Panc1 (cell line): ENCODE results near the gene ADAMTS13. TPM values are rescaled to one million over a fixed set of nuclear protein-coding genes. Genes with fewer than 3 reads are reported as not detected.

Experiments
- ATAC-seq: fragments of 200-7000 bp; cut with Tn5 transposase; 2 replicates; pipeline ENCODE4 v1.9.1; 2020; ENCODE audit warnings: mild to moderate bottlenecking, moderate library complexity
- BruUV-seq: library from RNA; stranded (reverse); fragments of 400-500 nt; replicated peaks from 2 replicates; lab custom pipeline; 2021; lab: Mats Ljungman, UMichigan
- CTCF ChIA-PET: fragments of 300-600 bp; sonication (Branson Sonifier 250); formaldehyde crosslinking; loops from one replicate; lab custom pipeline; 2022; ENCODE audit warnings: antibody characterized with exemption; lab: Charles Lee
- POLR2A ChIA-PET: fragments of 300-600 bp; sonication (Branson Sonifier 250); formaldehyde crosslinking; loops from one replicate; lab custom pipeline; 2022; ENCODE audit warnings: antibody characterized with exemption; lab: Charles Lee
- DNase-seq: peaks from one replicate; pipeline ENCODE4 v3.0.0-alpha.2; 2010; ENCODE audit warnings: low read depth, low spot score
- H3K27ac ChIP-seq: 2 replicates; pipeline ENCODE4 v1.5.1; 2011; ENCODE audit warnings: mild to moderate bottlenecking, low read length, inconsistent platforms
- H3K27me3 ChIP-seq: fragments of 200-500 bp; sonication (Bioruptor generic); 2 replicates; pipeline ENCODE4 v1.6.0; 2014; ENCODE audit warnings: low read length, inconsistent platforms; ENCODE audit not compliant: control insufficient read depth, insufficient read depth
- H3K36me3 ChIP-seq: fragments of 200-500 bp; sonication (Bioruptor generic); 2 replicates; pipeline ENCODE4 v1.5.1; 2014; ENCODE audit warnings: inconsistent platforms, mild to moderate bottlenecking, low read length, moderate library complexity; ENCODE audit not compliant: control insufficient read depth, insufficient read depth
- H3K4me1 ChIP-seq: 2 replicates; pipeline ENCODE4 v1.5.1; 2011; ENCODE audit warnings: inconsistent platforms, mild to moderate bottlenecking, low read length, moderate library complexity; ENCODE audit not compliant: control insufficient read depth, insufficient read depth
- H3K4me3 ChIP-seq, 2 experiments: 2 replicates each; pipeline ENCODE4 v1.5.1; 2011 to 2012; ENCODE audit warnings: low read depth in 2 of 2, low read length in 2 of 2, mild to moderate bottlenecking in 2 of 2, inconsistent platforms in 1 of 2, moderate library complexity in 1 of 2
- H3K9me3 ChIP-seq: fragments of 200-500 bp; sonication (Bioruptor generic); 2 replicates; pipeline ENCODE4 v1.5.1; 2014; ENCODE audit warnings: low read depth, mild to moderate bottlenecking, inconsistent platforms, low read length, moderate library complexity; ENCODE audit not compliant: control insufficient read depth, insufficient read depth
- POLR2AphosphoS5 ChIP-seq: IDR thresholded peaks from 2 replicates; pipeline ENCODE4 v1.6.1; 2012; ENCODE audit warnings: mild to moderate bottlenecking, low read depth, low read length, moderate library complexity
- SIN3A ChIP-seq: IDR thresholded peaks from 2 replicates; pipeline ENCODE4 v1.6.1; 2012; ENCODE audit warnings: low read depth, mild to moderate bottlenecking, low read length, moderate library complexity, borderline replicate concordance; ENCODE audit not compliant: insufficient read depth
- TCF7L2 ChIP-seq: IDR thresholded peaks from 2 replicates; pipeline ENCODE4 v1.6.1; 2011; ENCODE audit warnings: mild to moderate bottlenecking, low read depth, low read length, inconsistent platforms
- in situ Hi-C: cut with HindIII; loops from 2 replicates; pipeline ENCODE4 v1.10.0; 2016; ENCODE audit warnings: low sequenced_read_pairs, low pct_unique_long_range_greater_than_20kb
- intact Hi-C: fragments of 100-400 bp; cut with micrococcal nuclease; formaldehyde crosslinking; loops from one replicate; pipeline ENCODE4 v1.10.0; 2022; ENCODE audit not compliant: unreplicated experiment
- total RNA-seq: library from RNA; stranded (reverse); gene quantifications from one replicate; pipeline ENCODE4 v1.2.1, GENCODE V29; 2021; ENCODE audit not compliant: unreplicated experiment
- TF ChIP-seq, protein P1 (sequence below), 2 experiments: IDR thresholded peaks; 2 replicates each; pipeline ENCODE4 v1.6.1; 2011 to 2012; ENCODE audit warnings: low read depth in 2 of 2, control low read depth in 1 of 2, low read length in 1 of 2, mild to moderate bottlenecking in 1 of 2, moderate library complexity in 1 of 2; ENCODE audit not compliant: insufficient read depth in 1 of 2
- TF ChIP-seq, protein P2 (sequence below): fragments of 450-650 bp; IDR thresholded peaks from 2 replicates; pipeline ENCODE4 v1.5.1; 2017; ENCODE audit warnings: mild to moderate bottlenecking

Gene ADAMTS13
- total RNA-seq, 1 experiment from 2014 or later: 3.4 TPM

GRCh38 chr9:133427658-133428348 is 5.6 kb downstream of the ADAMTS13 start:
- H3K4me3 ChIP-seq: peak overlapping the region; percentile 28 to 30; a peak in 2 of 4 replicates
- ATAC-seq (no peak), DNase-seq (no peak)
- H3K27ac ChIP-seq: no peak overlapping the region
- POLR2A ChIA-PET: no interaction called here
- no peaks in the 10 kb centered on the region for H3K27me3 ChIP-seq
- no peaks in the 10 kb centered on the region for H3K36me3 ChIP-seq
- H3K9me3 ChIP-seq: no peaks in the 10 kb centered on the region
- H3K4me1 ChIP-seq: peaks cover 6% of the 10 kb centered on the region; the same call in 1 of the 2 replicates
- intact Hi-C loops: no loop called here
- TF ChIP-seq, protein P1, sequence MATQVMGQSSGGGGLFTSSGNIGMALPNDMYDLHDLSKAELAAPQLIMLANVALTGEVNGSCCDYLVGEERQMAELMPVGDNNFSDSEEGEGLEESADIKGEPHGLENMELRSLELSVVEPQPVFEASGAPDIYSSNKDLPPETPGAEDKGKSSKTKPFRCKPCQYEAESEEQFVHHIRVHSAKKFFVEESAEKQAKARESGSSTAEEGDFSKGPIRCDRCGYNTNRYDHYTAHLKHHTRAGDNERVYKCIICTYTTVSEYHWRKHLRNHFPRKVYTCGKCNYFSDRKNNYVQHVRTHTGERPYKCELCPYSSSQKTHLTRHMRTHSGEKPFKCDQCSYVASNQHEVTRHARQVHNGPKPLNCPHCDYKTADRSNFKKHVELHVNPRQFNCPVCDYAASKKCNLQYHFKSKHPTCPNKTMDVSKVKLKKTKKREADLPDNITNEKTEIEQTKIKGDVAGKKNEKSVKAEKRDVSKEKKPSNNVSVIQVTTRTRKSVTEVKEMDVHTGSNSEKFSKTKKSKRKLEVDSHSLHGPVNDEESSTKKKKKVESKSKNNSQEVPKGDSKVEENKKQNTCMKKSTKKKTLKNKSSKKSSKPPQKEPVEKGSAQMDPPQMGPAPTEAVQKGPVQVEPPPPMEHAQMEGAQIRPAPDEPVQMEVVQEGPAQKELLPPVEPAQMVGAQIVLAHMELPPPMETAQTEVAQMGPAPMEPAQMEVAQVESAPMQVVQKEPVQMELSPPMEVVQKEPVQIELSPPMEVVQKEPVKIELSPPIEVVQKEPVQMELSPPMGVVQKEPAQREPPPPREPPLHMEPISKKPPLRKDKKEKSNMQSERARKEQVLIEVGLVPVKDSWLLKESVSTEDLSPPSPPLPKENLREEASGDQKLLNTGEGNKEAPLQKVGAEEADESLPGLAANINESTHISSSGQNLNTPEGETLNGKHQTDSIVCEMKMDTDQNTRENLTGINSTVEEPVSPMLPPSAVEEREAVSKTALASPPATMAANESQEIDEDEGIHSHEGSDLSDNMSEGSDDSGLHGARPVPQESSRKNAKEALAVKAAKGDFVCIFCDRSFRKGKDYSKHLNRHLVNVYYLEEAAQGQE (IDR thresholded peaks at IDR 0.05; ENCODE audit: insufficient read depth in 1 of 2, low read depth in 2 of 2, low read length in 1 of 2): no peak
- TF ChIP-seq POLR2AphosphoS5: no peak
- no peak for TF ChIP-seq SIN3A
- TF ChIP-seq, protein P2, sequence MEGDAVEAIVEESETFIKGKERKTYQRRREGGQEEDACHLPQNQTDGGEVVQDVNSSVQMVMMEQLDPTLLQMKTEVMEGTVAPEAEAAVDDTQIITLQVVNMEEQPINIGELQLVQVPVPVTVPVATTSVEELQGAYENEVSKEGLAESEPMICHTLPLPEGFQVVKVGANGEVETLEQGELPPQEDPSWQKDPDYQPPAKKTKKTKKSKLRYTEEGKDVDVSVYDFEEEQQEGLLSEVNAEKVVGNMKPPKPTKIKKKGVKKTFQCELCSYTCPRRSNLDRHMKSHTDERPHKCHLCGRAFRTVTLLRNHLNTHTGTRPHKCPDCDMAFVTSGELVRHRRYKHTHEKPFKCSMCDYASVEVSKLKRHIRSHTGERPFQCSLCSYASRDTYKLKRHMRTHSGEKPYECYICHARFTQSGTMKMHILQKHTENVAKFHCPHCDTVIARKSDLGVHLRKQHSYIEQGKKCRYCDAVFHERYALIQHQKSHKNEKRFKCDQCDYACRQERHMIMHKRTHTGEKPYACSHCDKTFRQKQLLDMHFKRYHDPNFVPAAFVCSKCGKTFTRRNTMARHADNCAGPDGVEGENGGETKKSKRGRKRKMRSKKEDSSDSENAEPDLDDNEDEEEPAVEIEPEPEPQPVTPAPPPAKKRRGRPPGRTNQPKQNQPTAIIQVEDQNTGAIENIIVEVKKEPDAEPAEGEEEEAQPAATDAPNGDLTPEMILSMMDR: no peak
- no peak for TF ChIP-seq TCF7L2
- BruUV-seq: no TSS peak
- CTCF ChIA-PET: interaction anchor here (0.7 kb wide), 2 partner anchors 31 to 86 kb away, joined by 3 read pairs; no protein-coding TSS in a partner anchor
- in situ Hi-C loops: no loop called here

DNA sequence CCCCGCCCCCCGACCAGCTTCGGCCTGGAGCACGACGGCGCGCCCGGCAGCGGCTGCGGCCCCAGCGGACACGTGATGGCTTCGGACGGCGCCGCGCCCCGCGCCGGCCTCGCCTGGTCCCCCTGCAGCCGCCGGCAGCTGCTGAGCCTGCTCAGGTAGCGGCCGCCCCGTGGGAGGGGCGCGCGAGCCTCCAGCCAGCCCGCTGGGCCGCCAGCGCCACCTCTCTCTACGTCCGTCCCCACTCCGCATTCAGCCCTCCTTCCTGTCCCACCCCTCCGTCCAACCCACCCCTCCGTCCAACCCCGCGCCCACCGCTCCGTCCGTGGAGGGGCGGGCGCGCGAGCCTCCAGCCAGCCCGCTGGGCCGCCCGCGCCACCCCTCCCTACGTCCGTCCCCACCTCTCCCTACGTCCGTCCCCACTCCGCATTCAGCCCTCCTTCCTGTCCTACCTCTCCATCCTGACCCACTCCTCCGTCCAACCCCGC is 6.5 kb downstream of the ADAMTS13 start:
- ATAC-seq (peak; percentile 80), DNase-seq (no peak)
- in situ Hi-C loops (no loop called here), intact Hi-C loops (no loop called here)
- POLR2A ChIA-PET: interaction anchor here (0.7 kb wide), 1 partner anchor 19 kb away, joined by 7 read pairs; no protein-coding TSS in a partner anchor
- no peaks in the 10 kb centered on the region for H3K9me3 ChIP-seq
- no peaks in the 10 kb centered on the region for H3K27me3 ChIP-seq
- H3K27ac ChIP-seq: no peak overlapping the region
- H3K4me1 ChIP-seq: peaks cover 6% of the 10 kb centered on the region; the same call in 1 of the 2 replicates
- BruUV-seq: no TSS peak
- TF ChIP-seq, protein P2: no peak
- TF ChIP-seq POLR2AphosphoS5 (no peak), SIN3A (no peak), TCF7L2 (no peak)
- TF ChIP-seq, protein P1 (IDR thresholded peaks at IDR 0.05; ENCODE audit: insufficient read depth in 1 of 2, low read depth in 2 of 2, low read length in 1 of 2): no peak
- H3K36me3 ChIP-seq: no peaks in the 10 kb centered on the region
- CTCF ChIA-PET: no interaction called here
- H3K4me3 ChIP-seq: peak overlapping the region; percentile 28 to 34
